ENCODE data around the gene TDRD3.
A peak's percentile ranks its signal among the peaks of the same experiment; 100 is the strongest.

The TDRD3 gene

DNA sequence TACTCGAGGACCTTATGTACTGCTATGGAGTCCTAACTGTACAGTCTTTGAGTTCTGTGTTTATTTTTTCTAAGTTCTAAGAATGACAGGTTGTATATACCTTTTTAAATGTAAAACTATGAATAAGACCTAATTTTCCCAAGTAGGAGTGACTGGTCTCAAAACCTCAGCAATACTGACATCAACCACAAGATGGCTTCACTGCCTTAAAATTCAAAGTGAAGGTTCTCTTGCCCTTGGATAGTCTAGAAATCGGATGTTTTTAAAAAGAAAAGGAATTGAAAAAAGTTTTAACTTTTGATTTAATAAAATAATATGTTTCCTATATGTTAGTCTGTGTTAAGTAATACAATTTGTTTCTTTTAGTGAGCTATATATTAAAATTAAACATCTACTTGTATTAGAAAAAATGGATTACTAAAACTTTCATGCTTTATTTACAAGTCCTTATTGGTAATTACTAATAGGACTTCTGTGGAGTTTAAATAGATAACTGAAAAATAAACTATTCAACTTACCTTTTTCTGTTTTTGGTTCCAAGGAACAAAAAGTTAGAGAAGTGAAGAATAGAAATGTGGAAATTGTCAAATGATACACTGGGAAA is 52.0 kb downstream of the TDRD3 start:
- DNase-seq = peak in 6 of 58 donors; percentile 0 to 39 (median 4)

DNA sequence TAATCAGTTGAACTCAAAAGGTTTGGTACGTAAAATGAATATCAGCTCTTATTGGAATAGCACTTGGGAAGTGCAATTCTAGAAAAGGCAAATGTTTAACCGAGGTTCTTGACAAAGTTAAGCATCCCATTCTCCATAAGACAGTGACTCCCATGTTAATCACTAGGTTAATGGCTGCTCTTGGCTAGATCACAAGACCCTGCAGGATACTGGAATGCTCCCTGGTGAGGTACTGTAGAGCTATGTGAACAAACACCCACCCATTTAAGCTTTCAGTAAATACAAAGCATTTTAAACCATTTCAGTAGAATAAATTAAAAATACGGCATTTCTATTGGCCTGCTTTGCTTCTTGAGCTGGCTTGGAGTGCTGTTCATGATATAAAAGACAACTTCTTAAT is 56.5 kb downstream of the TDRD3 start:
- no peak for DNase-seq

DNA sequence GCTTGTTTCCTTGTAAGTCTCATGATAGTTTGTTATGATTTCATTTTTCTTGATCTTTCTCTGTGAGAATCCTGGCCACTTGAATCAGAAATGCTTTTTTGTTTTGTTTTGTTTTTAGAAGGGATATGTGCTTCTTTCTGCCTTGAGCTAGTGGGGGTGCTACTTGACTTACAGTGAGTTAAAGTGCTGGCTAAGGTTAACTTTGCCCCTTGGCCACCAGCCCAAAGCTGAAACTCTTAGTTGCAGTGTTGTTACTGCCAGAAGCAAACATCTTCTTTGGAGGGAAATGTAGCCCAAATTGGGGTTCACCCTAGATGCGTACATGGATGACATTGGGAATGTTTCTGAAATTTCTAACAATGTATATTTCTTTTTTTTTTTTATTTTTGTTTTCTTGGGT is 57.4 kb downstream of the TDRD3 start:
- DNase-seq = no peak

DNA sequence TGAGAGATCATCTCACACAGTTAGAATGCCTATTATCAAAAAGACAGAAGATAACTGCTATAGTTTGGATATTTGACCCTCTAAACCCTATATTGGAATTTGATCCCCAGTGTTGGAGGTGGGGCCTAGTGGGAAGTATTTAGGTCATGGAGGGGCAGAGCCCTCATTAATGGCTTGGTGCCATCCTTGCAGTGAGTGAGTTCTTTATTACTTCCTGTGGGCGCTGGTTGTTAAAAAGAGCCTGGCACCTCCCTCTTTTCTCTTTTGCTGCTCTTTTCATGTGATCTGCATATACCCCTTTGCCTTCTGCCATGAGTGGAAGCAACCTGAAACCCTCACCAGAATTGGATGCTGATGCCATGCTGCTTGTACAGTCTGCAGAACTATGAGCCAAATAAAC is 66.8 kb downstream of the TDRD3 start:
- no peak for DNase-seq

DNA sequence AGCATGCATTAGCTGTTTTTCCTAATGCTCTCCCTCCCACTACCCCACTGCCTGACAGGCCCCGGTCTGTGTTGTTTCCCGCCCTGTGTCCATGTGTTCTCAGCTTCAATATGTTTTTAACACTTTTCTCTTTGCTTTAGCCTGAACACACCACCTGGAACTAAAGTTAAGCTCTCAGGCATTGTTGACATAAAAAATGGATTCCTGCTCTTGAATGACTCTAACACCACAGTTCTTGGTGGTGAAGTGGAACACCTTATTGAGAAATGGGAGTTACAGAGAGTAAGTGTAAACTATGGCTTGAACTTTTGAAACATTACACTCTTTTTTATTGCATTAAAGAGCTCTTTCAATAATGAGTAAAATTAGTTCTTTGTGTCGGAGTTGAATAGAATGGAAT is 70.1 kb downstream of the TDRD3 start:
- no peak for DNase-seq

DNA sequence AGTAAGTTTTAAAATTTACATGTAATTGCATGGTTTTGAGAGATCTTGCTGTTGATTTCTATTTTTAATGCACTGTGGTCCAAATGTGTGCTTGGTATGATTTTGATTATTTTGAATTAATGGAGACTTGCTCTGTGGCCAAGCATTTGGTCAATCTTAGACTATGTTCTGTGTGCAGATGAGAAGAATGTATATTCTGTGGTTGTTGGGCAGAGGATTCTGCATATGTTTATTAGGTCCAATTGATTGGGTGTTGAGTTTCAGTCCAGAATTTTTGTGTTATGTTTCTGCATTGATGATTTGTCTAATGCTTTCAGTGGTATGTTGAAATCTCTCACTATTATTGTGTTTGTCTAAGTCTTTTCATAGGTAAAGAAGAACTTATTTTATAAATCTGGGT is 82.3 kb downstream of the TDRD3 start:
- no peak for DNase-seq

DNA sequence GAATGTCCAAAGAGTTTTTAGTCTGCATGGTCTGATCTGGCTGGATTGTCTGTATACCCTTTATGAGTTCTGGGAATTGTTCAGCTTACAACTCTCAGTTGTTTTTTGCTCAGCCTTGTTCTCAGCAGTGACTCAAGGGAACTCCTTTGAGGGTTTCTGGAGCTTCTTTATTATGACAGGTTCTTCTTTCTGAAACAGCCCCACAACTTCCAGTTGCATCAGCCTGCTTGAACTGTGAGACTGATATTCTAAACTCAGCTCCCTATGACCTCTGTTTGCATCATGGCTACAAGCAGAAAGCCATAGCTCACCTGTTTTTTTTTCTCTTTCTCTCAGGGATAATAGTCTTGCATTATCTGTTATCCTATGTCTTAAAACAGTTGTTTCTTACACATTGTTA is 85.0 kb downstream of the TDRD3 start:
- DNase-seq = no peak

DNA sequence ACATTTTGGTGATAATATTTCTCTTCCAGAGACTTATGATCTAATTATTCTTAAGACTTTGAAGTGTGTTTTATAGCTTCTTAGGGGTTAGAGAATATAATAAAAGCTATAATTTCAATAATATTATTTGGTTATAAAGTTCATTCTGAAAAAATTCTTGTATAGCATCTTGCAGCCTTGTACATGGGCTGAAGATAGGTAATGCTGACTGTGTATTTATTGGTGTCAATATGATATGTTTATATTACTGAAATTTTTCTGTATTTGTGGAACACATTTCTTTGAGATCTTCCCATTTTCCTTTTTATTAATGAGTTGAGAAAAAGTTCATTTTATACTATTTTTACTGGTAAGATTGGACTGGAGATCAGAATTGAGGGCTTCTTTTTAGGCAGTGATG is 87.8 kb downstream of the TDRD3 start:
- DNase-seq = no peak

DNA sequence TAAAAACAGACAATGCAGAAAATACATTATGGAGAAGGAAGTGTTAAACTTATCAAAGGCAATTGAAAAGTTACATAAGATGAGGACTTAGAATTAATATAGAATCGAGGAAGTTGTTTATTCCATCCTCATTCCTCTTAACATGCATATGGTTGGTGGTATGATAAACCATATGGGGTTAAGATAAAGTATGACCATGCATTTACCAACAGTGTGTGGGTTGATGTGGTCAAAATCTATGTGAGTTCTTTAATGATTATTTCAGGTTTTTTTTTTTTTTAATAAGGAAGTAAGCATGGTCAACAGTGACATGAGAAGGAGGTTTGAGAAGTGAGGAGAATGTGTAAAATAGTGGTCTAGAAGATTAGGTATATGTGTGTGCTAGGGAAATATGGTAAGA is 94.5 kb downstream of the TDRD3 start:
- DNase-seq = no peak

DNA sequence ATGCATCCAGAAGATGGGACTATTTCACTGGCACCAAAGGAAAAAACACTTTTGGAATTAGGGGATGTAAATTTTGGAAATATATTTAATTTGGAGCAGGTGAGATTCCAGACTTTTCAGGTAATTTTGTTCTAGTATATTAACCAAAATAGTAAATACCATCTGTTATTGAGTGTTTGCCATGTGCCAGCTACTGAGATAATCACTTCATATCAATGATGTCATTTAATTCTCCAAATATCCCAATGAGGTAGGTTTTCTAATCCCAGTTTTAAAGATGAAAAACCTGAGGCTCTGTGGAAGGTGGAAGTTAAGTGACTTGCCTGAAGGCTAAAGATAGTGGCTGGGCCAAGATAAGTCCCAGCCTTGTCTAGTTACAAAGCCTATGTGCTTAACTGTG is 95.2 kb downstream of the TDRD3 start:
- DNase-seq = no peak

DNA sequence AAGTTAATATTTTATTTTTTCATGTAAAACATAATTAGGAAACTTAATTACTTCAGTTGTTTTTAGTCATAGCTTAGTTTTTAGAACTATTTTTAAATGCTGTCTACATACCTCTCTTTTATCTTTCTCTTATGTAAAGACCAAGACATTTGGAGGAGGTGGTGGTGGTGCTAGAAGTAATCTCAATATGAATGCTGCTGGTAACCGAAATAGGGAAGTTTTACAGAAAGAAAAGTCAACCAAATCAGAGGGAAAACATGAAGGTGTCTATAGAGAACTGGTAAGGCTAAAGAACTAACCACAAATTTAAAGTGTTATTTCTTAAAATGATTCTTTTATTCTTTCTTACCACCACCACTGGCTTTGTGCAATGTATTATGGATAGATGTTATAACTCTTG is 97.3 kb downstream of the TDRD3 start:
- no peak for DNase-seq

DNA sequence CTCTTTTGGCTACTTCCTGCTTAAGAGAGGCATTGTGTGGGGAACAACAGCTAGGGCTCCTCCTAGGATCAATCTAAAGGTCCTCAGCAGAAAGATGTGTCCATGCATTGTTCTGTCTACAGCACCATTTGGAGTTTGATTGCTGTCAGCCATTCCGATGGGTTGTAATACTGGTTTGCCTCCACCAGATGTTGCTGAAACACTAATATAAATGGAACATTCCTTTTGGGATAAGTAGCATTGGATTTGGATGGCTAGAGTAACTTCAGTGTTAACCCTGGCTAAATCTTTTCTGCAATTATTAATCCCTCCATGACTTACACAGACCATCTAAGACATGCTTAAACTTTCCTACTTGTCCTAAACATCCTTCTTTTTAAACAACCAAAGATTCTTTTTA is 104.2 kb downstream of the TDRD3 start:
- no peak for DNase-seq

DNA sequence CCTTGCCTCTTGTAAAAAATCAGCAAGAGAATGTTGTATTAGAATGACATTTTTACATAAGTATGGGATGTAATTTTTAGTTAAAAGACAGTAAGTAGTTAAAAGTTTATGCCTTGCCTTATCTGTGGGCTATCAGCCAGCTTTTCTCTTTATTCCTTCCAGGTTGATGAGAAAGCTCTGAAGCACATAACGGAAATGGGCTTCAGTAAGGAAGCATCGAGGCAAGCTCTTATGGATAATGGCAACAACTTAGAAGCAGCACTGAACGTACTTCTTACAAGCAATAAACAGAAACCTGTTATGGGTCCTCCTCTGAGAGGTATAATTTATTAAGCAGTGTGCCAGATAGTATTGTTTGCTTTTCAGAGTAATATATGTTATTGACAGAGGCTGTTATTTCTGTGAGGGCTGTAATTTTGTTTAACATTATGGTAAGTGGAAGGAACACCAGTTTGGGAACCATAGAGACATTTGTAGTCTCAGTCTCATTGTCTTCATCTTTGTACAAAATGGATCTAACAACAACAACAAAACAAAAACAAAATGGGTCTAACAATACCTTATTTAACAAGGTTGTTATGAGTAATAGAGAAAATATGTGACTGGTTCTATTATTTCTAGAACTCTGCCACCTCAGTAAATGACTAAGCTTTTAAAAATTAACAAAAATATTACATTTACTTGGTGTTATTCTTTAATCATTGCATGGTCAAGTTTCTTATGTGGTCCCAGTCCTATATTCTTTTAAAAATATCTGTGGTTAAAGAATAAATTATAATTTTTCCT is 112.8 kb downstream of the TDRD3 start:
- no peak for DNase-seq

DNA sequence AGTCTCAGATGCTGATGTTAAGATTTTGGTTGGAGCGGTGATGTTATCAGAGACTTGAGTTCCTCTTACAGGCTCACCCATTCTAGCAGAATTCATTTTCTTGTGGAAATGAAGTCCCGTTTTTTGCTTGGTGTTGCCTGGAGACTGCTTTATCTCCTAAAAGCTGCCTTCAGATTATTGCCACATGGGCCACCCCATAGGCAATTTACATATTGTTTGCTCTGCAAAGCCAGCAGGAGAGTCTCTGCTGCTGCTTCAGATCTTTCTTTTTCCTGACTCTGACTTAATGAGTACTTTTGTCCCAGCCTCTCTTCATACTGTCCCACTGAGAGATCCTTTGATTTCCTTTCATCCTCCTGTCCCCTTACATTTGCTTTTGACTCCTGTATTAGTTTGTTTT is 114.6 kb downstream of the TDRD3 start:
- DNase-seq = no peak

DNA sequence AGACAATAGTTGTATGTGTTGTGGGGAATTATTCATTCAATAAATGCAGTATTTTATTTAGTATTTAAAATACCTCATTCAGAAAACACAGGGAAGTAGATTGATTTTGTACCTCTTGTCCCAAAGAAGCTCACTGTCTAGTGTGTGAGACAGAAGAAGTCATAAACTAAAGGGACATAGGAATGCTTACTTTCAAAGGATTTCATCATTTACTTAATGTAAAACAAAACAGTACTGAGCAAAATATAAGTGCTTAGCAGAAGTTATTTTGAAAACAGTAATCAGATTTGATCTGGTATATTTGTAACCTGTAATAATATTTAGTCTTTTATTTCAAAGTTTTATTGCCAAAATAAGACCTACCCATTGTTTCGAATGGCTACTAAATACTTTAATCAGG is 117.9 kb downstream of the TDRD3 start:
- DNase-seq = no peak

DNA sequence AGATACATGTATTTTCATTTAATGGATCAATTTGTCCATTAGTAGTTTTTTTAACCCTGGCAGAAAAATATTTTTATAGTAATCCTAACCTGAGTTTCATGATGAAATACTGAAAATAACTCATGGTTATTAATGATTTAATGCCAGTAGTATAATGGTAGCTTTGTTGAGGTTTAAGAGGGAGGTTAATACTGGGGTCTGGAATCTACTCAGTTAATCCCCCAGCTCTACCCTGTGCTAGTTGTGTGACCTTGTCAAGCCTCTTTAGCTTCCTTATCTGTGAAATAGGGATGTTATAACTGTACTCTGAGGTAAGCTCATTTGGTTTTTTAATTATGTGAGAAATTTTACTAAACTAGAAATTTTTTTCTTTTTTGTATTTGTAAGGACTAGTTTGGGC is 122.5 kb downstream of the TDRD3 start:
- DNase-seq = no peak

DNA sequence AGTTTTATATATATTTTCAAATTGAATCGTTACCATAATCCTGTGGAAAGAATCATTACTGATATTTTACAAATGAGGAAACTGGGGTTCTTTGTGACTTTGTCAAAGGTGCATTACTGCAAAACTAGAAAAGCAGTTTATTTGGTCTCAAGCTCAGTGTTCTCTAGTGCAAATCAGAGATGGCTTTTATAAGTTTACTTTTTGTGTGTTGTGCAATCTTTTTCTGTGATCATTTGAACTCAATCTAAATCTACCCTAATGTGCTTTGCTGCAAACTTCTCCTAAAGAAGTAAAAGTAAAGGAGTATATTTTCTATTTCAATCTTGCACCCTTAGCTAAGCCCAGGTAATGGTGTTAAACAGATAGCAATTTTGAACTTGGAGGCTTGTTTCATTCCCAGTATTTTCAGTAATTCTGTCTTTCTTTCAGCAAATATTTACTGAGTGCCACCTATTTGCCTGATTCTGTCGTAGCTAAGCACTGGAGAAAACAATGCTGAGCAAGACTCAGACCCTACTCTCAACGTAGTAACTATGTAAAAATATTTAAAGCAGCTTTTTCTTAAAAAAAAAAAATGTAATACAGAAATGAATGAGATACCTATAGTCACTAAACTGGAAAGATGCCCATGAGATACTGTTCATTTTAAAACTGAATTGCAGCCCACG is 124.0 kb downstream of the TDRD3 start:
- no peak for DNase-seq

DNA sequence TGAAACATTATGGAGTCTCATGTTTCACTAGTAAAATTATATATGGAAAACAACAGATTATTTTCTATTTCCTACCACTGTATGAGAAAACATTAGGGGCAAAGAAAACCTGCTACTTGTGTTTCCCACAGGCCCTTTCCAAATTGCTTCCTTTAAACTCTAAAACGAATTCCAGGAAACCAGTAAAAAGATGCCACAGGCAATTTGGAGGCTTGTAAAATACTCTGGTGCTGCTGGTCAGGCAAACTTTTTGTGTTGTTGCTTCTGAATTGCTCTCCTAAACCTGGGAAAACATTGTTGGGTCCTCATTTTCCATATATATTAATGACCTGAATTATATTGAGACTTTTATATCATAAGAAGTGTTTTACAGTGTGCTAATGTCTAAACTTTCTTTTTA is 141.5 kb downstream of the TDRD3 start:
- no peak for DNase-seq

DNA sequence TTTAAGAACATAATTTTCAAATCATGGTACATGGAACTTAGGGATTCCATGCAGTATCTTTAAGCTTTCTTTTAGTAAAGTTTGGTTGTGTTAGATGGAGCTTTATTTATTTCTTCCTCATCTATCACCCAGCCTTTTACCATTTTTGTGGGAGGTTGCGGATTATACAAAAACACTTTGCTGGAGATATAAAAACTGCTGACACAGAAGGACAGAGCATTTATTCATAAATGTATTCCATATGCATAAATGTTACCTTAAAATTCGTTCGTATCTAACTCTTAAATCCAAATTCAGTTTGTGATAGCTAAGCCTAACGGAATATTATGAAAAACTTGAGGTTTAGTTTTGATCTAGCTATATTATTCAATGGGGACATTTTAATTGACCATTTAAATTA is 143.3 kb downstream of the TDRD3 start:
- DNase-seq = no peak

DNA sequence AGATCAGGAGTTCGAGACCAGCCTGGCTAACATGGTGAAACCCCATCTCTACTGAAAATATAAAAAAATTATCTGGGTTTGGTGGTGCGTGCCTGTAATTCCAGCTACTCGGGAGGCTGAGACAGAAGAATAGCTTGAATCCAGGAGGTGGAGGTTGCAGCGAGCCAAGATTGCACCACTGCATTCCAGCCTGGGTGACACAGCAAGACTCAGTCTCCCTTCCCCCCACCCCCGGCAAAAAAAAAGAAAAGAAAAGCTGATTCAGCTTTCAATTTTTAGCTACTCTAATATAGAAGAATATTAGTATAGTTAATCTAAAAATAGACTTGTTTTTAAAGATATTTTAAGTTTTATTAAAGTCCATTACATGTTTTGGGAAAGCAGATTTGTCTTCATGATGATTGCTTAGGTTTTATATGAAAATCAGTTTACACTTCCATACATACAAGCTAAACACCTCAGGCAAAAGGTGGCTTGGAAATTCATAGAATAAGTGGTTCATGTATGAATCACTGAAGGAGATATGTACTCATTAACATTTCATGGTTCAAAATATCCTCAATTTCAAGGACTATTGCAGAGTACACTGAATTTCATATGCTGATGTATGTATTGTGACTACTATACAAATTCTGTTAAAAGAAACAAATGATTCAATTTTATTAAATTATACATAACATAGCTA is 165.2 kb downstream of the TDRD3 start:
- no peak for DNase-seq

DNA sequence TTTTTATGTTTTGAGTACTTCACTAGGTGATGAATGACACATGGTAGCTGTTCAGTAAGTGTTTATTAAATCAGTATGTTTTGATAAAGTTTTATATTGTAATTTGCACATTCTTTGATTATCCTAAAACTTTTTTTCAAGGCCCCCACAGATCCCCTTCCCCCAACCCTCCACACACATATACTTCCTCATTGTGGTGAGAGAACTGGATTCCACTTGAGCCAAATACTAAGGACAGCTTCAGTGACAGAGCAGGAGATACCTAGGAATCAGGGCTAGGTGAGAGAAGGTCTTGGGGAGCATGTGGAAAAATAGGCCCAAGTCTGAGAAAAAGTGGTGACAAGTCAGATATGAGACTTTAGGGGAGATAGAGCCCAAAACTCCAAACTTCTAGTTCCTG is 174.6 kb downstream of the TDRD3 start:
- DNase-seq = no peak
